Panc1 (cell line): ENCODE measurements around the gene HSF2BP. TPM values are rescaled to one million over a fixed set of nuclear protein-coding genes. Genes with fewer than 3 reads are reported as not detected.

ENCODE experiments used
- ATAC-seq: fragments of 200-7000 bp; cut with Tn5 transposase; 2 replicates; pipeline ENCODE4 v1.9.1; 2020; ENCODE audit warnings: mild to moderate bottlenecking, moderate library complexity
- BruUV-seq: library from RNA; stranded (reverse); fragments of 400-500 nt; replicated peaks from 2 replicates; lab custom pipeline; 2021; lab: Mats Ljungman, UMichigan
- CTCF ChIA-PET: fragments of 300-600 bp; sonication (Branson Sonifier 250); formaldehyde crosslinking; loops from one replicate; lab custom pipeline; 2022; ENCODE audit warnings: antibody characterized with exemption; lab: Charles Lee
- POLR2A ChIA-PET: fragments of 300-600 bp; sonication (Branson Sonifier 250); formaldehyde crosslinking; loops from one replicate; lab custom pipeline; 2022; ENCODE audit warnings: antibody characterized with exemption; lab: Charles Lee
- DNase-seq: peaks from one replicate; pipeline ENCODE4 v3.0.0-alpha.2; 2010; ENCODE audit warnings: low read depth, low spot score
- H3K27ac ChIP-seq: 2 replicates; pipeline ENCODE4 v1.5.1; 2011; ENCODE audit warnings: mild to moderate bottlenecking, low read length, inconsistent platforms
- H3K27me3 ChIP-seq: fragments of 200-500 bp; sonication (Bioruptor generic); 2 replicates; pipeline ENCODE4 v1.6.0; 2014; ENCODE audit warnings: low read length, inconsistent platforms; ENCODE audit not compliant: control insufficient read depth, insufficient read depth
- H3K36me3 ChIP-seq: fragments of 200-500 bp; sonication (Bioruptor generic); 2 replicates; pipeline ENCODE4 v1.5.1; 2014; ENCODE audit warnings: inconsistent platforms, mild to moderate bottlenecking, low read length, moderate library complexity; ENCODE audit not compliant: control insufficient read depth, insufficient read depth
- H3K4me1 ChIP-seq: 2 replicates; pipeline ENCODE4 v1.5.1; 2011; ENCODE audit warnings: inconsistent platforms, mild to moderate bottlenecking, low read length, moderate library complexity; ENCODE audit not compliant: control insufficient read depth, insufficient read depth
- H3K4me3 ChIP-seq, 2 experiments: 2 replicates each; pipeline ENCODE4 v1.5.1; 2011 to 2012; ENCODE audit warnings: low read depth in 2 of 2, low read length in 2 of 2, mild to moderate bottlenecking in 2 of 2, inconsistent platforms in 1 of 2, moderate library complexity in 1 of 2
- H3K9me3 ChIP-seq: fragments of 200-500 bp; sonication (Bioruptor generic); 2 replicates; pipeline ENCODE4 v1.5.1; 2014; ENCODE audit warnings: low read depth, mild to moderate bottlenecking, inconsistent platforms, low read length, moderate library complexity; ENCODE audit not compliant: control insufficient read depth, insufficient read depth
- CTCF ChIP-seq: fragments of 450-650 bp; IDR thresholded peaks from 2 replicates; pipeline ENCODE4 v1.5.1; 2017; ENCODE audit warnings: mild to moderate bottlenecking
- POLR2AphosphoS5 ChIP-seq: IDR thresholded peaks from 2 replicates; pipeline ENCODE4 v1.6.1; 2012; ENCODE audit warnings: mild to moderate bottlenecking, low read depth, low read length, moderate library complexity
- REST ChIP-seq, 2 experiments: IDR thresholded peaks; 2 replicates each; pipeline ENCODE4 v1.6.1; 2011 to 2012; ENCODE audit warnings: low read depth in 2 of 2, control low read depth in 1 of 2, low read length in 1 of 2, mild to moderate bottlenecking in 1 of 2, moderate library complexity in 1 of 2; ENCODE audit not compliant: insufficient read depth in 1 of 2
- SIN3A ChIP-seq: IDR thresholded peaks from 2 replicates; pipeline ENCODE4 v1.6.1; 2012; ENCODE audit warnings: low read depth, mild to moderate bottlenecking, low read length, moderate library complexity, borderline replicate concordance; ENCODE audit not compliant: insufficient read depth
- TCF7L2 ChIP-seq: IDR thresholded peaks from 2 replicates; pipeline ENCODE4 v1.6.1; 2011; ENCODE audit warnings: mild to moderate bottlenecking, low read depth, low read length, inconsistent platforms
- in situ Hi-C: cut with HindIII; loops from 2 replicates; pipeline ENCODE4 v1.10.0; 2016; ENCODE audit warnings: low sequenced_read_pairs, low pct_unique_long_range_greater_than_20kb
- intact Hi-C: fragments of 100-400 bp; cut with micrococcal nuclease; formaldehyde crosslinking; loops from one replicate; pipeline ENCODE4 v1.10.0; 2022; ENCODE audit not compliant: unreplicated experiment
- total RNA-seq: library from RNA; stranded (reverse); gene quantifications from one replicate; pipeline ENCODE4 v1.2.1, GENCODE V29; 2021; ENCODE audit not compliant: unreplicated experiment

The HSF2BP gene
- total RNA-seq, 1 experiment from 2014 or later: 4.2 TPM

- ATAC-seq: no peak
- intact Hi-C loops: no loop called here
- Histone ChIP-seq H3K36me3 (no peaks in the 10 kb centered on the region), H3K9me3 (no peaks in the 10 kb centered on the region), H3K4me3 (no peak overlapping the region), H3K27ac (peak overlapping the region; percentile 80), H3K27me3 (no peaks in the 10 kb centered on the region), H3K4me1 (peaks cover 52% of the 10 kb centered on the region)
- ChIA-PET POLR2A (no interaction called here), CTCF (interaction anchor here (1.3 kb wide), 1 partner anchor 8 kb away, joined by 3 read pairs; no protein-coding TSS in a partner anchor)
- in situ Hi-C loops: no loop called here
- TF ChIP-seq CTCF (no peak), POLR2AphosphoS5 (no peak), REST (IDR thresholded peaks at IDR 0.05; ENCODE audit: insufficient read depth in 1 of 2, low read depth in 2 of 2, low read length in 1 of 2) (no peak), TCF7L2 (no peak), SIN3A (no peak)
- no peak for DNase-seq
- no TSS peak for BruUV-seq
These were observed 56.1 kb downstream of the HSF2BP start for GRCh38 chr21:43603233-43603626.

- TF ChIP-seq SIN3A (no peak), CTCF (no peak), REST (IDR thresholded peaks at IDR 0.05; ENCODE audit: insufficient read depth in 1 of 2, low read depth in 2 of 2, low read length in 1 of 2) (no peak), POLR2AphosphoS5 (no peak), TCF7L2 (no peak)
- ATAC-seq (no peak), DNase-seq (no peak)
- intact Hi-C loops (no loop called here), in situ Hi-C loops (no loop called here)
- ChIA-PET POLR2A (no interaction called here), CTCF (interaction anchor here (1.3 kb wide), 1 partner anchor 9 kb away, joined by 3 read pairs; no protein-coding TSS in a partner anchor)
- BruUV-seq: no TSS peak
- Histone ChIP-seq H3K4me1 (peaks cover 58% of the 10 kb centered on the region), H3K27ac (peak overlapping the region; percentile 80), H3K4me3 (no peak overlapping the region), H3K27me3 (no peaks in the 10 kb centered on the region), H3K36me3 (no peaks in the 10 kb centered on the region), H3K9me3 (no peaks in the 10 kb centered on the region)
These were observed 56.7 kb downstream of the HSF2BP start for GRCh38 chr21:43602266-43603232.
